NCI-H345 treated with DMSO at 0.1 percent for 48 hours (cell line): ENCODE measurements around the gene PRKAR1B.

Experiments used
- DNase-seq: peaks from one replicate; lab custom pipeline; 2025; ENCODE audit not compliant: unreplicated experiment; lab: John Stamatoyannopoulos, UW

The PRKAR1B gene

DNA sequence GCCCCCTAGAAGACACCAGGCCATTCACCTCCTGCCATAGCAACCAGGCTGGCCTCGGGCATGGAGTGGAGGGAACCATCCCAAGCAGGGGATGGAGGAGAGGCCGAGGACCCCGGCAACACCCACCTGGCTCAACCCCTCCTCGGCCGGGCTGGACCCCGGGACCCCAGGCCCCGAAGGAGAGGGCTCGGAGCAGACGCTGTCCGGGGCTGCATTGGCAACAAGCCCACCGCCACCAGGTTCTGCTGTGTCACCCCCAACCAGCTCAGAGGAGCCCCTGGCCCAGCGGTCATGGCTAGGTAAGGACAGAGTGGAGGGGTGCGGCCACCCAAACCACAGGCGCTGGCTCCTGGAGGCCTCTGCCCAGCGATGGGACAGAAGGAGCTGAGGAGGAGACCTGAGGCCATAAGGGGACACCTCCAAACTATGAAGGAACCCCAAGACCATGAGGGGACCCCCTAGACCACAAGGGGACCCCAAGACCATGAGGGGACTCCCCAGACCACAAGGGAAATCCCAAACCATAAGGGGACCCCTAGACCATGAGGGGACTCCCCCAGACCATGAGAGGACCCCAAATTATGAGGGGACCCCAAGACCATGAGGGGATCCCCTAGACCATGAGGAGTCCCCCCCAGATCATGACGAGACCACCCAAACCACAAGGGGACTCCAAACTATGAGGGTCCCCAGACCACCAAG is 132.7 kb downstream of the PRKAR1B start:
- DNase-seq, result no peak

DNA sequence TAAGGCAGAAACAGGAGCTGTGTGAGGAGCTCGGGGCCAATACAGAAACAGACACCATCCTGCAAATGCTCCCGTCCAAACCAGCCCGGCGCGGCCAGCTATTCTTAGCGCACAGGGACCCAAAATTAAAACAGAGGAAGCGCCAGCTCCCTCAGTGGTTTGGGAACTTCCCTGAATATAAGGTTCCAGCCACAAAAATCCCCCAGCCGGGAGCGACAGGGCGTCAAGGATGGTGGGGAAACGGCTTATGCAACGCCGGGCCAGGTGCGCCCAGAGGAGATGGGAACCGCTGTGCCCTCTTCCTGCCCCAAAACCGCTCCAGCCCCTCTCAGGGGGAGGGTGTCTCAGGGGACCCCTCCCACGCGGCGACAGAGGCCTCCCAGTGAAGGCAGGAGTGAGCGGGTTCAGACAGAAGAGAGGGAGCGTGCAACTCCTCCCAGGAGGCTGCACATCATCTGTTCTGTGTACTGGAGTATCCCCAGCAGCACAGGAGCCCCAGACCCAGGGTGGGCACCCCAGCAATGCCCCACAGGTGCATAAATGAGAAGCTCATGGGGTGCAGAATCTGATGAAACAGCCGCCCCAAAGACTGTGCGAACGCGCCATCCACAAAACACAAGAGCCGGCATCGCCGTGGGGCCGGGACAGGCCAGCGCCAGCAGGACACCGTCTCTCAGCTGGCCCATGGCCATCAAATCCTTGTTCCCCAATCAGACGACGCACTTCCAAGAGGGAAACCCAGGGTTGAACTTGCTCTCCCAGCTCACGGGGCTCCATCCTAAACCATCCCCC is 133.6 kb downstream of the PRKAR1B start:
- no peak for DNase-seq

DNA sequence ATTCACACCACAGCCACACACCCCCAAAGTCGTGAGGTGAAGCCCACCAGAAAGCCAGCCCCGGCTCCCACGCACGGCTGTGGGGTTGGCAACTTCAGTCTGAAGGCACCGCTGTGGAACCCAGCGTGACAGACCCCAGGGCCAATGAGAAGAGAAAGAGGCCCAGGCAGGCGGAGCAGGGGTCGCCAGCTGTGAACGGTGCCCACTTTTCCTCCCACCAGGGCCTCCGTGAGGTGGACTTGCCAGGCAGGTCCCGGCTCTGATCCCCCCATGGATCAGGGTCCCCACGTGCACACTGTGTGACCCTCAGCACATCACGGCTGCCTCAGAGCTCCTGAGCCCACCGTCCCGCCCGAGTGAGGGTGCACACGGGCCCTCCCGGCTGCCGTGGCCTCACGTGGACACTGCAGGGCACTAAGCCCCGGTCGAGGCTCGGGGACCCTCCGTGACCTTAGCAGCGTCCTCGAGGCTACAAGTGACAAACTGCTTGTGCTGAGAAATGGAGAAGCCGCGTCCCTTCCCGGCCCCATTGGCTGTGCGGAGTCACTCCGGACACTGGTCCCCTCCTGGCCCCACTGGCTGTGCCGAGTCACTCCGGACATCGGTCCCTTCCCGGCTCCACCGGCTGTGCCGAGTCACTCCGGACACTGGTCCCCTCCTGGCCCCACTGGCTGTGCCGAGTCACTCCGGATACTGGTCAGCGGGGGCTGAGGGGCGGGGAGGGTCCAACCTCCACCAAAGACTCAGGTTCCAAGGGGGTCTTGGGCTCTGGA is 135.0 kb downstream of the PRKAR1B start:
- no peak for DNase-seq

DNA sequence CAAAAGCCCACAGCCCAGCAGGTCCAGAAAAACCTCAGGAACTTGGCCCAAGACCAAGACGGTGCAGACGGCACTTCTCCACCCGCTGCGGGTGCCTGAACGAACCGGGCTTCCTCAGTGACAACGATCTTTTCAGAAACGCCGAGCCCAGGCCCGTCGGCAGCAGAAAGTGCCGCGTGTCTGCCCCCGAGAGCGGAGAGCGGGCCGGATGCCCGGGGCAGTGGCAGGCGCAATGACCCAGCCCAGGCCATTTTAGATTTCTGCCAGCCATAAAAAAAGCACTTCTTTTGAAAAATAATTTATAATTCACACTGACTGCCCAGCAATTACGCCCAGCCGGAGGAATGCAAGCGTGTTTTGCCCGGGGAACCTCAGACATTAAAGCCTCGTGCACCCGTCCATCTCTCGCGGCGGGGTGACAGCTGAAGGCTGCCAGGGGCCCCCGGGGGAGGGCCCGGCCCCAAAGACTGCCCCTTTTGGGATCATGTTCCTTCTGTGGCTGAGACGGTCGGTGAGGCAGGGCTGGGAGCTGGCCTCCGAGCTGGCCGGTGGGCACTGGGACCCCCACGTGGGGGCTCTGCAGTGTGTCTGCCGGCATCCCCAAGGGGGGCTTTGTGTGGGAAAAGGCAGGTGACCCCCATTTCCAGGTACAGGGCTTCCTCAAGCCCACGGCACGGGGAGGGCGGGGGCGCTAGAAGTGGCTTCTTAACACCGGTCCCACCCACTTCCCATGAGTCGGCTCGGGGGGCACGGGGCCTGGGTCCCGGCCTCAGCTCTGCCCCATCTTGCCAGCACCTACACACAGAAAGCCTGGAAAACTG is 136.1 kb downstream of the PRKAR1B start:
- no peak for DNase-seq

DNA sequence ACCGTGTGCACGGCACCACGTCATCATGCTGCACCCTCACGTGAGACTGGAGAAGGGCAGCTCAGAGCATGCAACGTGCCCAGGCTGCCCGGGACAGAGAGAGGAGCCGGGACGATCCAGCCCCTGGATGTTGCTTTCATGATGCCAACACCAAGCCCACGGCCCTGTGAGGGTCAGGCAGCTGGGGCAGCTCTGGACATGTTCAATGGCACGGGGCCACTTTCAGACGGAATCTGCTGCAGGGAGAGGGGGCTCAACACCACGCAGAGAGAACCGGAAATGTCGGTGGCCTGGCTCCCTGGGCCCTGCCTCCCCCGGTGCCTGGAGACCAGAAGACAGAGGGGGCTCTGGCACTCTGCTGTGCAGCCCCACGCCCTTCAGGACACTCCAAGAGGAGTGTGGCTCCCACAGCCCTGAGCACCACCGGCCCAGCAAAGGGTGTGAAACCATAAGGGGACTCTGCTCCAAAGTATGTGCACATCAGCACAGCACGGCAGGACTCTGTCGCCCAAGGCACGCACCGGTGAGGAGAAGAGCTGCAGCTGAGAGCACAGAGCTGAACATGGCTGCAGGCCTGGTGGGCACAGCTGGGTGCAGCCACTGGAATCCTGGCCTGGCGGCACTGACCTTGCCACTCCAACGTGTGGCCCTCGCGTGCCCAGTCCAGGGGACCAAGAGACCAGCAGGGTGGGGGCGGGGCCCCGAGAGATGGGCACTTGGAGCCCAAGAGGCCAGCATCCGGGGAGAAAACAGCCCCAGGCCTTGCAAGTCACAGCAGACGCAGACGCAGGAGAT is 137.1 kb downstream of the PRKAR1B start:
- DNase-seq, result no peak

DNA sequence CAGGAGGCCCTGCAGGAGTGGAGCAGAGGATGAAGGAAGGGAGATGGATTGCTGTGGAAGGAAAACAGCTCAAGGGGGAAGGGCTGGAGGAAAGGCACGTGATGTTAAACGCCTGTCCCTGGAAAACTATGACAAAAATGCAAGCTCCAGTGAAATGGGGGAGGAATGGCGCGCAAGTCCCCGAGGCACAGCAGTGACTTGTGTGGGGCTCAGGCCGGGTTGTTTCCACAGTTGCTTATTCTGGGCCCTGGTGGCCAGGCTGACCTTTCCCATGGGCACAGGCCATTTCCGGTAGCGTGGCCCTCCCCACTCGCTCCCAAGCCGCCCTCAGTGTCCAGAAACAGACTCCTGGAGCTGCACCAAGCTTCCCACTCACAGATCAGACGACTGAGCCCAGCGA is 139.3 kb downstream of the PRKAR1B start:
- DNase-seq, result no peak

DNA sequence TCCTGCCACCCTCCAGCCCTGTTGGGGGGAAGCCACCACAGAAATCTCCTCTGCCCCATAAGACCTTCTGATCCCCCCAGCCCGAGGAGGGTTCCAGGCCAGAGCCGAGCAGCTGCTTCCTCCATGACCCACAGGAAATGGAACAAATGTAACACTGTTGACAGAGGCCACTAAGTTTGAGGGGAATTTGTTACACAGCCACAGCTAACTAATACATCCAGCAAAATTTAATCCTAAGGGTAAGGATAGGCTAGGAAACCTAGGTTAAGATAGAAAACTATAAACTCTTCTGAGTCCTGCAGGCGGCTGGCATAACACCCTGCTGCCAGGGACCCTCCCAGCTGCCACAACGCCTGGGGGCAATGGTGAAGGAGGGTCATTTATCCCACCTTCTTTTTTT is 140.6 kb downstream of the PRKAR1B start:
- no peak for DNase-seq

DNA sequence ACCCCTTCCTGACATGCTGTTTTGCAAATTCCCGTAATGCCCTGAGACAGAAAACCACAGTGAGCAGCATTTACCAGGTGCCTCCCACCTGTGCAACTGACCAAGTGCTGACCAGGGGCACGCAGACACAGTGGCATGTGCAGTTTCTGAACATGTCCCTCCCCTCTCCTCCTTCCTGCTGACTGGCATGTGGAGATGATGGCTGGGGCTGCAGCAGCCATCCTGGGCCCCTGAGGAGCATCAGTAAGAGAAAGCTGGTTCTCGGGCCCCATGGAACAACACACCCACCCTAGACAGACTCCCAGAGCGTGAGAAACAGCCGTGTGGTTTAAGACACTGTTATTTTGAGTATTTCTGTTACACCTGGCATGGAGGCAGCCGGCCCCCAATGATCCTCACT is 141.2 kb downstream of the PRKAR1B start:
- DNase-seq, result no peak

DNA sequence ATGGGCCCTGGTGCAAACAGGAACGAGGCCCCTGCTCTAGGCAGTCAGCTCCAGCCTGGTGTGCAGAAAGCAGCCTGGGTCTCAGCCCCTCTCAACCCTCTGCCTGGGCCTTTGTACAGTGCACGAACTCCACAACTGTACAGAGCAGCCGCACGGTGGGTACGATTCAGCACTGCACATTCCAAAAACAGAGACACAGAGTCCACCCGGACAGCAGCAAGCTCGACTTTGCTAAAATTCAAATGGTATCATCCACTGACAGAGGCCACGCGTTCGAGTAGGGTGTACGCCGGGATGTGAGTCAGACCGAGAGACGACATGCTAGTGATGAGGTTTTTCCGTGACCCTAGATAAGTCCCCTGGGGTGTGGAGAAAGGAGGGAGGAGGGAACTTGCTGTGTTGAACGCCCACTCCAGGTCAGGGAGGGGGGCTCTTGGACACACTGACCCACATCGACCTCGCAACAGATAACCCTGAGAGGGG is 141.8 kb downstream of the PRKAR1B start:
- DNase-seq, result no peak

DNA sequence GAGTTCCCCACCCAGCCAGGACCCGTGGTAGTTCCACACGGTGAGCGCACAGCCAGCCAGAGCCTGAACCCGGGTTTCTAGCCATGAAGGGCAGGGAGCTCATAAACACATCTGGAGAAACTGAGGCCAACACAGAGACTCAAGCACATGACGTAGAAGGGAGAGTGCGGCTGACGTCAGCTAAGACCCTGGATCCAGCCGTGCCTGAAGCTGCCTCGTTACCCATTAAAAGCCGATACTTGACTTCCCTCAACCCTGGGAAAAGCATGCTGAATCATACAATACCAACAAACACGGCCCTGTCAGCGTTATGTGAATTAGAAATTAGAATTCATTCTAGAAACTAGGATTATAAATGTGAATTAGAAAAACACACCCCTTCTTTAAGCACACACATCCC is 142.3 kb downstream of the PRKAR1B start:
- no peak for DNase-seq

DNA sequence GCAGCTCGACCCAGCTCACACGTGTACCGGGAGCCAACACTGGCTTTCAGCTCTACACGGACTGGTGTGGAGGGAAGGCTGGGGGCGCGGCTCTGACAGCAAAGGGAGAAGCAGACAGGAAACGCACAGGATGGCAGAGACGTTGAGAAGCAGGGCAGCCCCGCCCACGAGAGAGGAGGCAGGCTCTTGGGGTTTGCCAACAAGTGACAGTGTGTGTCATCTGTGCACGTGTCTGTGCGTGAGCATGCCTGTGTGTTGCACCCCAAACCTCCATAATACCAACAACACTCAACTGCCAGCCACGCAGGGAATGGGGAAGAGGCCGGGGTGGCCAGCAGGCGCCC is 143.0 kb downstream of the PRKAR1B start:
- no peak for DNase-seq

DNA sequence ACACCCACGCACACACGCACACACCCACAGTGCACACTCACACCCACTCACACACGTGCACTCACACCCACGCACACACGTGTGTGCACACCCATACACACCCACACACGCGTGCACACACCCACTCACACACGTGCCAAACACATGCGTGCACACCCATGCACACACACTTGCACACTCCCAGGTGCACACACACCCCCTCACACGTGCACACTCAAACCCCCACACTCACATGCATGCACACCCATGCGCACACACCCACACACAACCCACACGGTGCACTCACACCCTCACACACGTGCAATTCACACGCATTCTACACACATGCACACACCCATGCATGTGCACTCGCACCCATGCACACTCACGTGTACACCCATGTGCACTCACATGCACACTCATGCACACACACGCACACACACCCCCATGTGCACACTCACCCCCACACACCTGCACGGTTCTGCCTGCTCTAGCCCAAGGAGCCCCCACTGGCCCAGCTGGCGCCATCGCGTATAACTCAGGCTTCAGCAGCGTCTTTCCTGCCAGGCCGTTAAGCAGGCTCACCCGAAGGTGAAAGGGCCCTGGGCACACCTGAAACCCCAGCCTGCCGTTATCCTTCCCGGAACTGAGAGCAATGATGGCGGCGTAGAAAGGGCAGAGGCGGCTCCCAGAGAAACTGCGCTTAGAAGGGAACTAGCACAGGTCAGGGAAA is 143.5 kb downstream of the PRKAR1B start:
- no peak for DNase-seq

DNA sequence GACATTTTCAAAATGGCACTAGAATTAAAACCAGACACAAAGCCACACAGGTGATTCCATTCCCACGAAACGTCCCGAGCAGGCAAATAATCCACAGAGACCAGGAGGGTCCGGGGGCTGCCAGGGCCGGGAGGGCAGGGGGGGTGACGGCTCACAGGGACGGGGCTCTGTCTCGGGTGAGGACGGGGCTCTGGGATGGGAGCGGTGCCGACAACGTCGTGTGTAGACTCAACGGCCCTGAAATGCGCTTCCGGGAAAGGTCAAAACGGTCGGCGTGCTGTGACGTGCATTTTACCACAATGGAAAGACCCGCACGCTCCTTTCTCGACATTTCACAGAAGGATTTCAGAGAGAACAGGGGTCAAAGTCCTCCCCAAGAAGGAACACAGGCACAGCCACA is 144.2 kb downstream of the PRKAR1B start:
- DNase-seq, result no peak

DNA sequence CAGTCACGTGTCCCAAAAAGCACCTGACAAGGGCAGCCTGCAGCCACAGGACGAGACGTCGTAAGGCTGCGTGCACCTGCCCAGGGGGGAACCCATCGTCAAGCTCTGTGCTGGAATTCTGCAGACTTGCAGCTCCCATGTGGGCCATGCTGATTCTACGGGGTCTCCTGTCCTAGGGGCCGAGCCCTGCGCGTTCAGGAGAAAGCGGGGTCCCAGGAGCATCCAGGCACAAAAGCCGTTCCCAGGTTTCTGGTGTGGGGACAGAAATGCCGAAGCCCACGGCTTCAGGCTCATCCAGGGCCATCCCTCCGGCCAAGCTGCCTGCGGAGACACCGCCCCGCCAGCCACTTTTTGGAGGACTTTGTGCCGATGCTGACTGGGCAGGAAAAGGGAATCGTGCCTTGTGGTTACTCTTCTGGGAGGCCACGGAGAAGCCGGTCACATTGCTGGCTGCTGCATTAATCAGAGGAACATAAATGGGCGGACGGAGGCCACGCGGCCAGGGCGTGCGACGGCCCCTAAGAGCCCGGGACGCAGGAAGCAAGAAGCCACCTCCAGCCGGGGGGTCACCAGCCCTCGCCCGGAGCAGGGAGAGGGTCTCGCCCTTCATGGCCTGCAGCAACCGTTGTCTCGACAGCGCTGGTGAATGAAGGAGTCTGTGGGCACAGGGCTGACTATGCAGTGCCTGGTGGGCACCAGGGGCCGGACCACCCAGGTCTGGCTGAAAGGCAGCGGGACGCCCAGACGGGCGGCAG is 144.8 kb downstream of the PRKAR1B start:
- DNase-seq, result no peak

DNA sequence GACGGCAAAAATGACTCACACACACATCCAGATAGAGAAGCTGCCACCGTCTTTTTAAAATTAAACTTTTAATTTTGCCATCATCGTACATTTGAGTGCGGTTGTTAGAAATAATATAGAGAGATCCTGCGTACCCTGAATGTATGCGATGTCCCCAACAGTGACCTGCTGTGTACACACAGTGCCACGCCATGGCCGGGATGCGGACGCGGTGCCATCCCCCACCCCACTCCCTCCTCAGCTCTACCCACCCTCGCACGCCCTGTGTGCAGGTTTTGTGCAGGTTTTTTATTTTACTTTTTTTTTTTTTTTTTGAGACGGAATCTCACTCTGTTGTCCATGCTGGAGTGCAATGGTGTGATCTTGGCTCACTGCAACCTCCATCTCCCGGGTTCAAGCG is 148.7 kb downstream of the PRKAR1B start:
- DNase-seq, result no peak

DNA sequence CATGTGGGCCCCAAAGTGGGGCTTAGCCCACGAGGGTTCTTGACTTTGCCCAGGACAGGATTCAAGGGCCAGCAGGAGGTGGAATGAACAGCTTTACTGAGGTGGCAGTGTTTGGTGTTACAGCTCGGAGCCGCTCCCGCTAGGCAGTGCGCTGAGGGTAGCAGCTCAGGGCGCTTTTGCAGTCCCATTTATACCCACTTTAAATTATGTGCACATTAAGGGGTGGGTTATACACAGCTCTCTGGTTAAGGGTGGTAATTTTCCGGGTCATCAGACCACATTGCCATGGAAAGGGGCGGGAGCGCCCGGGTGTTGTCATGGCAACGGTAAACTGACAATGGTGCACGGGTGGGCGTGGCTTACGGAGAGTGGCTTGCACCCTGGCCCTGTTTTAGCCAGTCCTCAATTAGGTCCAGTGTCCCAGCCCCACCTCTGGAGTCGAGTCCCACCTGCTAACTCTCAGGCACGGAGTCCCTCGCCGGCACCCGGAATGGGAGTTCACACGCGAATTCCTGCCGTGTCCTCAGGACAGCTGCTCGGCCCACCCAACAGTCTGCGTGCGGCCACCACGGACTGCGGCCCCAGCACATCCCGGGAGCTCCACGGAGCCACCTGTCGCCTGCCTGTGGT is 149.2 kb downstream of the PRKAR1B start:
- DNase-seq, result no peak

DNA sequence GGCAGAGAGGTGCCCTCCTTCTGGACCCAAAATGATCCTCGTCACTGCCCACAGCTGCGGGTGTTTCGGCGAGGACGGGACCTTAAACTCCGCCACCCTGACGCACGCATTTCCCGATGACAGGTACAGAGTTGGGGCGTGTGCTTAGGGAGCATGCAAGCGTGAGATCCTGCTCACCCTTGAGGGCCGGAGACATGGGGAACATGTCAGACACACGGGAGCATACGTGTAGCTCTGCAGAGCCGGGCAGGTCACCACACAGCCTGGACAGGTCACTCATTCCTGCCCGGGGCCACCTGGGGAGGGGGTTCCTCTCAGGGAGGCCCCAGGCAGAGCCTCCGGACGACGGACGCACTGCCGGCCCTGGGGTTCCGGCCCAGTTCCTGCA is 149.8 kb downstream of the PRKAR1B start:
- no peak for DNase-seq

DNA sequence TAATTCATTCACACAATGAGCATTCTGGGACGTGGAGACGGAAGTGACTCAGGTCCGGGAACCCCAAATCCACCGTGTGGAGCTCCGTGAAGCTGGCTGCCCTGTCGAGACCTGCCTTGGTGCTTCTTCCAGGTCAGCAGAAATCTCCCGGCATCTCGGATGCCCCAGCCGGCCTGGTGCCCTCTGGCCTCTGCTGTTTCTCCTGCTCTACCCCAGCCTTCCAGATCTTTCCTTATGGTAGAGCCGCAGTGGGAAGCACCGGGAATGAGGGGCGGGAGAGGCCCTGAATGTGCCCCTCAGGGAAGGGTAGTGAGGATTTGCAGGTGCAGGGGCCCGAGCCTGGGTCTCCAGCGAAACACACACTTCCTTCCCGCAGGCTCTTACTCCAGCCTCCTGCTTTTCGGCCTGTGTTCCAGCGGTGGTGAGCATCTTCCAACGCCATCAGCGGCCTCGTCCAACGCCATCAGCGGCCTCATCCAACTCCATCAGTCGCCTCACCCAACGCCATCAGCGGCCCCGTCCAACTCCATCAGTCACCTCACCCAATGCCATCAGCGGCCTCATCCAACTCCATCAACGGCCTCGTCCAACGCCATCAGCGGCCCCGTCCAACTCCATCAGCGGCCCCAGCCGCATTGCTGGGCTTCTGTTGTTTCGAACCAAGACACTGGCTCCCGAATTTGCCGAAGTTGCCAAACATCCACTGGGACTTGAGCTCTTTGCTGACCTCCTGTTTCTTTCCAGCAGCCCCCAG is 150.4 kb downstream of the PRKAR1B start:
- DNase-seq, result no peak
